ENCODE results near the gene ETS2.

DNA sequence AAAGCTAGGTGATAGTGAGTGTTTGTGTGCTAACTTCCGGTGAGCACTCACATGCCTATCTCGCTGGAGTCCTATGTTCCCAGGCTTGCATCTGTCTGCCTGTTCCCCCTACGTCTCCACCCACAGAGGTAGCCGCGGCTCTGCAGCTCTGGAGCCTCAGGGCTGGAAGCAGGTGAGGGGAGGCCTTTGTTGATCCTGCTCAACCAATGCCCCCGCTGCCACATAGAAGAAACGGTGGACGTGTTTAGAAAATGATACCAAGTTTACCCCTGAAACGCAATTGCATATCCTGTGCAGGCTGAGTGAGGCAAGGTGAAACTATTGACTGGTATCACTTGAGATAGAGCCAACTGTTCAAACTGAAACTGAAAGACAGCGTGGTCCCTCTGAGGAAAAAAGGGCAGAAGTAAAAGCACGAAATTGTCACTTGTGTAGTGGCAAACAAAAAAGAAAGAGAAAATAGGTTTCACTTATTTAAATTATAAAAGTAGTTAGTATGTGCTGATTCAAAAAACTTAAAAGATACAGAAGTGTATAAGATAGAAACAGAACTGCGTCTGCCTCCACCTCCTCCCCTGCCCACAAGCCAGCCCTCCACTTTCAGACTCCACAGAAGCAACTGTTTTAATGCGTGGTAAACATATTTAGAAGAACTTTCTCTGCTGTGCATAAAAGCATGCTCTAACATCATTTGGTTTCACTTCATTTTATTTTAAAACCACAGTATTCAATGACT, 38.6 kb upstream of the ETS2 start:
- TF ChIP-seq, protein P1, sequence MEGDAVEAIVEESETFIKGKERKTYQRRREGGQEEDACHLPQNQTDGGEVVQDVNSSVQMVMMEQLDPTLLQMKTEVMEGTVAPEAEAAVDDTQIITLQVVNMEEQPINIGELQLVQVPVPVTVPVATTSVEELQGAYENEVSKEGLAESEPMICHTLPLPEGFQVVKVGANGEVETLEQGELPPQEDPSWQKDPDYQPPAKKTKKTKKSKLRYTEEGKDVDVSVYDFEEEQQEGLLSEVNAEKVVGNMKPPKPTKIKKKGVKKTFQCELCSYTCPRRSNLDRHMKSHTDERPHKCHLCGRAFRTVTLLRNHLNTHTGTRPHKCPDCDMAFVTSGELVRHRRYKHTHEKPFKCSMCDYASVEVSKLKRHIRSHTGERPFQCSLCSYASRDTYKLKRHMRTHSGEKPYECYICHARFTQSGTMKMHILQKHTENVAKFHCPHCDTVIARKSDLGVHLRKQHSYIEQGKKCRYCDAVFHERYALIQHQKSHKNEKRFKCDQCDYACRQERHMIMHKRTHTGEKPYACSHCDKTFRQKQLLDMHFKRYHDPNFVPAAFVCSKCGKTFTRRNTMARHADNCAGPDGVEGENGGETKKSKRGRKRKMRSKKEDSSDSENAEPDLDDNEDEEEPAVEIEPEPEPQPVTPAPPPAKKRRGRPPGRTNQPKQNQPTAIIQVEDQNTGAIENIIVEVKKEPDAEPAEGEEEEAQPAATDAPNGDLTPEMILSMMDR (IDR thresholded peaks at IDR 0.05): no peak
- TF ChIP-seq POLR2A (IDR thresholded peaks at IDR 0.05): no peak

Measured in lower leg skin (tissue), 3 donors.